HepG2 (cell line): Measurements from ENCODE around the gene ZWILCH.

Source experiments
- CTCF ChIP-seq: sonication (generic); formaldehyde crosslinking; IDR thresholded peaks from 2 replicates; pipeline ENCODE4 v1.5.0; 2020; ENCODE audit warnings: mild to moderate bottlenecking, missing genetic modification reagents, moderate library complexity
- E2F5 ChIP-seq: sonication (generic); formaldehyde crosslinking; conservative IDR thresholded peaks from 2 replicates; pipeline ENCODE4 v1.4.0; 2020; ENCODE audit warnings: missing genetic modification reagents
- FOXJ3 ChIP-seq: sonication (generic); formaldehyde crosslinking; IDR thresholded peaks from 2 replicates; pipeline ENCODE4 v1.4.0; 2020; ENCODE audit warnings: missing genetic modification reagents, mild to moderate bottlenecking, borderline replicate concordance
- MAX ChIP-seq: IDR thresholded peaks from 2 replicates; pipeline ENCODE4 v1.6.1; 2012; ENCODE audit warnings: inconsistent platforms
- POGZ ChIP-seq: sonication (generic); formaldehyde crosslinking; IDR thresholded peaks from 2 replicates; pipeline ENCODE4 v1.4.0; 2020; ENCODE audit warnings: mild to moderate bottlenecking, missing genetic modification reagents
- POLR2A ChIP-seq, 2 experiments: IDR thresholded peaks; 2 replicates each; pipeline ENCODE4 v1.6.1; 2011; ENCODE audit warnings: low read depth in 2 of 2, low read length in 2 of 2, mild to moderate bottlenecking in 1 of 2, moderate library complexity in 1 of 2; ENCODE audit not compliant: insufficient read depth in 1 of 2
- POLR2AphosphoS5 ChIP-seq: IDR thresholded peaks from 2 replicates; pipeline ENCODE4 v1.6.1; 2012; ENCODE audit warnings: low read depth, low read length
- RAD21 ChIP-seq: fragments of 450-650 bp; formaldehyde crosslinking; IDR thresholded peaks from 2 replicates; pipeline ENCODE4 v1.5.0; 2020; ENCODE audit warnings: mild to moderate bottlenecking
- RFX5 ChIP-seq: IDR thresholded peaks from 2 replicates; pipeline ENCODE4 v1.6.1; 2011; ENCODE audit warnings: low read depth, low read length, improper control_type of control experiment
- TCF7L2 ChIP-seq: IDR thresholded peaks from 2 replicates; pipeline ENCODE4 v1.6.1; 2011; ENCODE audit warnings: mild to moderate bottlenecking, low read depth, low read length, moderate library complexity
- ZNF572 ChIP-seq: sonication (generic); formaldehyde crosslinking; IDR thresholded peaks from 2 replicates; pipeline ENCODE4 v1.5.1; 2020; ENCODE audit warnings: mild to moderate bottlenecking, missing genetic modification reagents
- ZNF709 ChIP-seq: sonication (generic); formaldehyde crosslinking; IDR thresholded peaks from 2 replicates; pipeline ENCODE4 v1.5.0; 2020; ENCODE audit warnings: mild to moderate bottlenecking, missing genetic modification reagents
- ZNF780A ChIP-seq: sonication (generic); formaldehyde crosslinking; IDR thresholded peaks from 2 replicates; pipeline ENCODE4 v1.8.0; 2022; ENCODE audit warnings: mild to moderate bottlenecking, missing genetic modification reagents, moderate library complexity
- TF ChIP-seq, protein P1 (sequence below): sonication (generic); formaldehyde crosslinking; IDR thresholded peaks from 2 replicates; pipeline ENCODE4 v1.8.0; 2023; ENCODE audit warnings: mild to moderate bottlenecking, missing genetic modification reagents

DNA sequence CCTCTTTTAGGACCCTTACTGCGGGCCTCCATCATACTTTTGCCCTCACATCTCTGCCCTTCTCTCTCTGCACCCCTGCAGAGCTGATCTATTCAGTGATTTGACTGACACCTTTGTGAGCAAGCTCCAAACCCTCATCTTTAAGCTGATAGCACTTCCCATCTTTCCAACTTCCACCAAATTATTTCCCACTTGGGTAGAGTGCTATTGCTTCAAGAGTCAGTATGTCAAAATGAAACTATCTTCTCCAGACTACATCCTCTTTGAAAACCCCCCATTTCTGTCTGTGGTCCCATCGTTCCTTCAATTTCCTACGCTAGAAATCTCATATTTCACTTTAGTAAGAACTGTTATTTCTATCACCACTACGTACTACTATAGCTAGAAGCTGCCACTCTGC is 19.7 kb downstream of the ZWILCH start:
- TF ChIP-seq RFX5 (no peak), POLR2AphosphoS5 (no peak), CTCF (CRISPR knock-in tag) (no peak), ZNF572 (no peak), RAD21 (CRISPR knock-in tag) (no peak), ZNF780A (CRISPR knock-in tag) (no peak), POGZ (CRISPR knock-in tag) (no peak), ZNF709 (CRISPR knock-in tag) (no peak), POLR2A (IDR thresholded peaks at IDR 0.05; ENCODE audit: insufficient read depth in 1 of 2, low read depth in 2 of 2, low read length in 2 of 2) (no peak), MAX (no peak), FOXJ3 (CRISPR knock-in tag) (no peak), E2F5 (CRISPR knock-in tag) (no peak), TCF7L2 (no peak)
- TF ChIP-seq, protein P1, sequence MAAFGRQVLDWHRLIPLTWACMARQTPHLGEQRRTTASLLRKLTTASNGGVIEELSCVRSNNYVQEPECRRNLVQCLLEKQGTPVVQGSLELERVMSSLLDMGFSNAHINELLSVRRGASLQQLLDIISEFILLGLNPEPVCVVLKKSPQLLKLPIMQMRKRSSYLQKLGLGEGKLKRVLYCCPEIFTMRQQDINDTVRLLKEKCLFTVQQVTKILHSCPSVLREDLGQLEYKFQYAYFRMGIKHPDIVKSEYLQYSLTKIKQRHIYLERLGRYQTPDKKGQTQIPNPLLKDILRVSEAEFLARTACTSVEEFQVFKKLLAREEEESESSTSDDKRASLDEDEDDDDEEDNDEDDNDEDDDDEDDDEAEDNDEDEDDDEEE (CRISPR knock-in tag) = no peak
